ENCODE results near the gene G6PC2. TPM values are rescaled to one million over a fixed set of nuclear protein-coding genes. Genes with fewer than 3 reads are reported as not detected.

The G6PC2 gene
- total and polyA plus RNA-seq, 5 donors from 2014 or later = not detected

DNA sequence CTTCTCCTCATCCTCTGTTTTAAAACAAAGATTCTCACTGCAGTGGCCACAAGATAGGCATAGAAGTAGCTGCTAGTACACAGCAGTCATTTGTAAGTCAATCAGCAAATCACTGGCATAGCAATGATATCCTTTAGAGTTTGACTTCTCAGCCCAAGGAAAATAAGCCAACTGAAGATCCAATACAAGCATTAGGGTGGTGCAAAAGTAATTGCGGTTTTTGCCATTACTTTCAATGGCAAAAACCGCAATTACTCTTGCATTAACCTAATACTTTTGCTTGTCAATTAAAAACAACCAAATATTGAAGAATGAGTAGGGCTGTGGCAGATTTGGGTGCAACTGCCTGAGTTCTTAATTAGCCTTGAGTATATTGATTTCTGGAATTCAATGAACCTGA, 2.8 kb downstream of the G6PC2 start:
- DNase-seq (no peak), ATAC-seq (ENCODE audit: low read depth in 2 of 2) (no peak)
- Histone ChIP-seq H3K27ac (ENCODE audit: insufficient read depth, low read length, poor library complexity, severe bottlenecking) (no peak overlapping the region), H3K9me3 (ENCODE audit: control insufficient read depth in 2 of 2, low read length in 2 of 2) (no peaks in the 10 kb centered on the region), H3K4me3 (ENCODE audit: low read depth, low read length) (no peak overlapping the region), H3K27me3 (ENCODE audit: control insufficient read depth, insufficient read depth, low read length) (peaks cover 19% of the 10 kb centered on the region), H3K36me3 (ENCODE audit: control insufficient read depth, insufficient read depth, low read length) (no peaks in the 10 kb centered on the region), H3K4me1 (ENCODE audit: control insufficient read depth, insufficient read depth, low read length, poor library complexity, severe bottlenecking) (no peaks in the 10 kb centered on the region)
- Mint-ChIP-seq H3K27ac (no peak overlapping the region), H3K36me3 (peaks cover 5% of the 10 kb centered on the region), H3K9me3 (peaks cover 0 to 3% (median 0%) of the 10 kb centered on the region in 7 donors), H3K4me1 (no peaks in the 10 kb centered on the region), H3K27me3 (peaks cover 53% of the 10 kb centered on the region), H3K4me3 (no peak overlapping the region)

DNA sequence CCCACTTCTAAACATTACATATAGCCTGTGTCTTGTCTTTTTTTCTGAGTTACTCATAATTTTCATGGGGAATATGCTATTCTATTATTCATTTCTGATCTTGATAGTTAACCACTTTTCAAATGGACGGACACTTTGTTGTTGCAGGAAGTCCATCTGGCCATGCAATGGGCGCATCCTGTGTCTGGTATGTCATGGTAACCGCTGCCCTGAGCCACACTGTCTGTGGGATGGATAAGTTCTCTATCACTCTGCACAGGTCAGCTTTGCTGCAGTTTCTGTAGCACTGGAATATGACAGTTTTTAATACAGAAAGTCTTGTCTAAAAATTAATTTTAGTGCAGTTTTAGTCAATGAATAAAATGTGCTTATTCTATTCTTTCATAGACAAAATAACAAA, 3.3 kb downstream of the G6PC2 start:
- no peak for ATAC-seq (ENCODE audit: low read depth in 2 of 2)
- DNase-seq = no peak
- no peak overlapping the region for H3K4me3 ChIP-seq (ENCODE audit: low read depth, low read length)
- Mint-ChIP-seq H3K4me1 (no peaks in the 10 kb centered on the region), H3K27ac (peak overlapping the region in 1 of 3 donors; percentile 27), H3K36me3 (peaks cover 5% of the 10 kb centered on the region), H3K4me3 (no peak overlapping the region), H3K9me3 (peaks cover 0 to 3% (median 0%) of the 10 kb centered on the region in 7 donors), H3K27me3 (peaks cover 57% of the 10 kb centered on the region)
- H3K4me1 ChIP-seq (ENCODE audit: control insufficient read depth, insufficient read depth, low read length, poor library complexity, severe bottlenecking) = no peaks in the 10 kb centered on the region
- no peak overlapping the region for H3K27ac ChIP-seq (ENCODE audit: insufficient read depth, low read length, poor library complexity, severe bottlenecking)
- peaks cover 19% of the 10 kb centered on the region for H3K27me3 ChIP-seq (ENCODE audit: control insufficient read depth, insufficient read depth, low read length)
- no peaks in the 10 kb centered on the region for H3K9me3 ChIP-seq (ENCODE audit: control insufficient read depth in 2 of 2, low read length in 2 of 2)
- H3K36me3 ChIP-seq (ENCODE audit: control insufficient read depth, insufficient read depth, low read length) = no peaks in the 10 kb centered on the region

DNA sequence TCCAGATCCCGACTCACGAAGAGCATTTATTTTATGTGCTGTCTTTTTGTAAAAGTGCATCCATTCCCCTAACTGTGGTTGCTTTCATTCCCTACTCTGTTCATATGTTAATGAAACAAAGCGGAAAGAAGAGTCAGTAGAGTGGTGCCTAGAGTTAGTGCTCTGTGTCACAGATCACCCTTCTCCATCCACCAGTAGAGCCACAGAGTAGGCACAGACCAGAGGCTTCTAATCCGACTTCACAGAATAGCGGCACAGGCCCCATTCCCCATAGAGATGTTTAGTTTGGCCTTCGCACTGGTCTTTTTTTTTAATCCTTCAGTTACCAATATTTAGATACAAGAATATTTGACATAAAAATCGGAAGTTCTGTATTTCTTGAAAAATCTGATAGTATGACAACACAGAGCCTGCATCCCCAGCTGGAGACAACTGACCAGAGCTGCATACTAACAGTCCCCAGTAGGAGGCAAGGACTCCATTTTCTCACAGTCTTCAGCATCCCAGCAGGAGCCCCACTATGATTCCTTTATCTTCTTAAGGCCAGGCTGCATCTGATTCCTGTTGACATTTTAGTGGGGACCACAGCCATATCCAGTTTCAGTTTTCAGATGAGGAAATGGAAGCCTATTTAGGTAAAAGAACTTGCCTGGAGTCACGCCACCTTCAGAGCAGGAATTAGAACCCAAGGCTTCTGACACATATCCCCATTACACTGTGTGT, 7.0 kb downstream of the G6PC2 start:
- no peak for ATAC-seq (ENCODE audit: low read depth in 2 of 2)

DNA sequence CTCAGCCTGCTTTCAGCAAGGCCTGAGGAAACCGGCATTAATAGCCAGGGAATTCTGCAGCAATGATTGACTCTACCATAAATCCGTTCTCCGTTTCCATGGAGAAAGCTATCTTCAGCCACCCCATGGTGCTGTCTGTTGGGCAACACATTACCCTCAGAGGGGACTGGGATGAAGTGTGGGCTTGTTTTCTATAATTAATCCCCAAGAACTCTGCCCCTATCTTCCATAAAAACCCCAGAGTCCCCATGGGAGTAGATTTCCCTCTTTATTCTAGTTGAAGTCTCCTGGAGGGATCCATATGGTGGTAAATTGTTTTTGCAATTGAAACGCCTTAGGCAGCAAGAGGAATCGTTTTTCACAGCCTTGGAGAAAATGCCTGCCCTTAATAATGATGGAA, 9.2 kb downstream of the G6PC2 start:
- Histone ChIP-seq H3K36me3 (ENCODE audit: control insufficient read depth, insufficient read depth, low read length) (no peaks in the 10 kb centered on the region), H3K4me3 (ENCODE audit: low read depth, low read length) (no peak overlapping the region), H3K9me3 (ENCODE audit: control insufficient read depth in 2 of 2, low read length in 2 of 2) (peaks cover 0 to under 1% of the 10 kb centered on the region in 2 experiments), H3K27me3 (ENCODE audit: control insufficient read depth, insufficient read depth, low read length) (peaks cover 20% of the 10 kb centered on the region), H3K27ac (ENCODE audit: insufficient read depth, low read length, poor library complexity, severe bottlenecking) (no peak overlapping the region), H3K4me1 (ENCODE audit: control insufficient read depth, insufficient read depth, low read length, poor library complexity, severe bottlenecking) (no peaks in the 10 kb centered on the region)
- H3K9me3 Mint-ChIP-seq = peaks cover 0 to 3% (median 0%) of the 10 kb centered on the region in 7 donors
- peaks cover 67% of the 10 kb centered on the region for H3K27me3 Mint-ChIP-seq
- ATAC-seq (ENCODE audit: low read depth in 2 of 2) = no peak
- no peak overlapping the region for H3K27ac Mint-ChIP-seq
- no peak for DNase-seq
- H3K4me3 Mint-ChIP-seq = no peak overlapping the region
- H3K4me1 Mint-ChIP-seq = peaks cover 0 to 9% (median 4%) of the 10 kb centered on the region in 4 donors
- H3K36me3 Mint-ChIP-seq = peaks cover 5% of the 10 kb centered on the region

More for the DNA sequence above, 7.0 kb downstream of the G6PC2 start:
- Mint-ChIP-seq H3K36me3 (peaks cover 5% of the 10 kb centered on the region), H3K9me3 (peaks cover 0 to 3% (median 0%) of the 10 kb centered on the region in 7 donors), H3K27me3 (peaks cover 70% of the 10 kb centered on the region), H3K4me3 (no peak overlapping the region), H3K27ac (no peak overlapping the region), H3K4me1 (peaks cover 0 to 6% (median 2%) of the 10 kb centered on the region in 4 donors)
- no peaks in the 10 kb centered on the region for H3K9me3 ChIP-seq (ENCODE audit: control insufficient read depth in 2 of 2, low read length in 2 of 2)
- H3K27ac ChIP-seq (ENCODE audit: insufficient read depth, low read length, poor library complexity, severe bottlenecking) = no peak overlapping the region
- DNase-seq = no peak
- H3K4me1 ChIP-seq (ENCODE audit: control insufficient read depth, insufficient read depth, low read length, poor library complexity, severe bottlenecking) = no peaks in the 10 kb centered on the region
- H3K27me3 ChIP-seq (ENCODE audit: control insufficient read depth, insufficient read depth, low read length) = peaks cover 25% of the 10 kb centered on the region
- no peak overlapping the region for H3K4me3 ChIP-seq (ENCODE audit: low read depth, low read length)
- H3K36me3 ChIP-seq (ENCODE audit: control insufficient read depth, insufficient read depth, low read length) = no peaks in the 10 kb centered on the region

DNA sequence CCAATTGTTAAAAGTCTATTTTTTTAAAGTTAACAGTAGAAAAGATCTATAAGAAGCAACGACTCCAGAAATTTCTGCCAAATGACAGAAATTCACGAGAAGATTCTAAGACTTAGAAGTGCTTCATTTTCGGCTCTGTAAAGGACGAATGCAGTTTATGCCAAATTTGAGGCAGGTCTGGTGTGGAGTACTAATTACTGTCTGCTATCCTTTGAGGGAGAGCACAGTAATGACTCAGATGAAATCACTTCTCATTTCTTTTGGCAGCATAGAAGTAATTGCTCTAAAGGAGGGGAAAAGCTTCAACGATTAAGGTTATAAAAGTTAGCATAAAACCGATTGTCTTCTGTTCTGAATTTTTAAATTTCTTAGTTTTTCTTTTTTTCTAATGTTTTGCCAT, 11.4 kb downstream of the G6PC2 start:
- no peak for DNase-seq
- Histone ChIP-seq H3K27me3 (ENCODE audit: control insufficient read depth, insufficient read depth, low read length) (peaks cover 17% of the 10 kb centered on the region), H3K27ac (ENCODE audit: insufficient read depth, low read length, poor library complexity, severe bottlenecking) (no peak overlapping the region), H3K4me3 (ENCODE audit: low read depth, low read length) (no peak overlapping the region), H3K36me3 (ENCODE audit: control insufficient read depth, insufficient read depth, low read length) (no peaks in the 10 kb centered on the region), H3K4me1 (ENCODE audit: control insufficient read depth, insufficient read depth, low read length, poor library complexity, severe bottlenecking) (no peaks in the 10 kb centered on the region), H3K9me3 (ENCODE audit: control insufficient read depth in 2 of 2, low read length in 2 of 2) (peaks cover 5% of the 10 kb centered on the region in 2 experiments)
- Mint-ChIP-seq H3K4me1 (peaks cover 0 to 21% (median 11%) of the 10 kb centered on the region in 4 donors), H3K36me3 (peaks cover 5% of the 10 kb centered on the region), H3K27me3 (peaks cover 69% of the 10 kb centered on the region), H3K4me3 (peak overlapping the region in 1 of 4 donors; percentile 45), H3K9me3 (peaks cover 0 to 3% (median 0%) of the 10 kb centered on the region in 7 donors), H3K27ac (no peak overlapping the region)
- no peak for ATAC-seq (ENCODE audit: low read depth in 2 of 2)

DNA sequence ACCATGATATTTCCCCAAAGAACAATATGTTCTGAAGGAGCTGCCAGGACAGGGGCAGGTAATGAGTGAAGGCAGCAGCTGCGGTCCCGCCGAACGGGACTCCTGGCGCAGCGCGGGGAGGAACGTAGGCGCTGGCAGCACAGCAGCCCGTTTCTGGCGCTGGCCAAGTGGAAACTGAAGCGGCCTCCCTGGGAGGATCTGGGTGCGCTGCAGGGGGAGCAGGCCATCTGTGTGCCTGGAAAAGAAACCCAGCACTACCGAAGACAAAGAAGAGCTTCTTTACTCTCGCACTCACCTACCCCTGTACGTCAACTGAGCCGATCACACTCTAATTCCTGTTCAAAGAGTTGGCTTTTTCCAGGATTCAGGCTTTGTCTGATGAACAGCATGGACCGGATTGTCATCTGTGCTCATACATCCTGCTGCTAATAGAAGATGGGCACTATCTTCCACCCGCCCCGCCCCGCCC, 11.8 kb downstream of the G6PC2 start:
- no peaks in the 10 kb centered on the region for H3K4me1 ChIP-seq (ENCODE audit: control insufficient read depth, insufficient read depth, low read length, poor library complexity, severe bottlenecking)
- H3K27ac ChIP-seq (ENCODE audit: insufficient read depth, low read length, poor library complexity, severe bottlenecking) = no peak overlapping the region
- no peak for ATAC-seq (ENCODE audit: low read depth in 2 of 2)
- no peak overlapping the region for H3K4me3 ChIP-seq (ENCODE audit: low read depth, low read length)
- H3K27me3 ChIP-seq (ENCODE audit: control insufficient read depth, insufficient read depth, low read length) = peaks cover 17% of the 10 kb centered on the region
- Mint-ChIP-seq H3K36me3 (peaks cover under 1% of the 10 kb centered on the region), H3K4me1 (peaks cover 0 to 21% (median 11%) of the 10 kb centered on the region in 4 donors), H3K9me3 (peaks cover 0 to 3% (median 0%) of the 10 kb centered on the region in 7 donors), H3K4me3 (peak overlapping the region in 1 of 4 donors; percentile 44), H3K27ac (no peak overlapping the region), H3K27me3 (peaks cover 70% of the 10 kb centered on the region)
- H3K36me3 ChIP-seq (ENCODE audit: control insufficient read depth, insufficient read depth, low read length) = no peaks in the 10 kb centered on the region
- peaks cover 5% of the 10 kb centered on the region in 2 experiments for H3K9me3 ChIP-seq (ENCODE audit: control insufficient read depth in 2 of 2, low read length in 2 of 2)
- no peak for DNase-seq

DNA sequence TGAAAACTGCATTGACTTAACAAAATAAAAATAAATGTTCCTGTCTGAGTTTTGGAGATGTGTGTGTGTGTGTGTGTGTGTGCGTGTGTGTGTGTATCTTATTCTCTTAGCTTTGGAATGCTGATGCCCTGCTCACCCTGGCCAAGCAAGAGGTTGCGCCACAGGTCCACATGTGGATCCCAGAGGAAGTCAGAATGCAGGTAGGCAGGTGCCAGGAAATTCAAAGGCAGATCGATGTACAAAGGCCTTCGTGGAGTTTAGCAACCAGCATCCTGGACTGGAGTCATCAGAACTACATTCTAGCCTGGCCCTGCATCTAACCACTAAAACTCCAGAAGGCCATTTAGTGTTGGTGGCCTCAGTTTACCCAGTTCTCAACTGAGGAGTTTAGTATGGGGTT, 12.4 kb downstream of the G6PC2 start:
- H3K9me3 ChIP-seq (ENCODE audit: control insufficient read depth in 2 of 2, low read length in 2 of 2) = peaks cover 5% of the 10 kb centered on the region in 2 experiments
- H3K4me1 ChIP-seq (ENCODE audit: control insufficient read depth, insufficient read depth, low read length, poor library complexity, severe bottlenecking) = no peaks in the 10 kb centered on the region
- no peaks in the 10 kb centered on the region for H3K36me3 ChIP-seq (ENCODE audit: control insufficient read depth, insufficient read depth, low read length)
- Mint-ChIP-seq H3K27ac (no peak overlapping the region), H3K36me3 (no peaks in the 10 kb centered on the region), H3K4me3 (no peak overlapping the region), H3K4me1 (peaks cover 0 to 21% (median 11%) of the 10 kb centered on the region in 4 donors), H3K27me3 (peaks cover 67% of the 10 kb centered on the region), H3K9me3 (peaks cover 0 to 3% (median 0%) of the 10 kb centered on the region in 7 donors)
- peaks cover 17% of the 10 kb centered on the region for H3K27me3 ChIP-seq (ENCODE audit: control insufficient read depth, insufficient read depth, low read length)
- no peak overlapping the region for H3K4me3 ChIP-seq (ENCODE audit: low read depth, low read length)
- H3K27ac ChIP-seq (ENCODE audit: insufficient read depth, low read length, poor library complexity, severe bottlenecking) = no peak overlapping the region
- DNase-seq = no peak
- no peak for ATAC-seq (ENCODE audit: low read depth in 2 of 2)
